Ishikawa (cell line): ENCODE data around the gene CLEC11A.

ENCODE experiments used
- CREB1 ChIP-seq: IDR thresholded peaks from 2 replicates; pipeline ENCODE4 v1.6.1; 2012; ENCODE audit warnings: low read depth
- YY1 ChIP-seq: IDR thresholded peaks from 2 replicates; pipeline ENCODE4 v1.6.1; 2012; ENCODE audit warnings: low read depth
- TF ChIP-seq, protein P1 (sequence below): IDR thresholded peaks from 2 replicates; pipeline ENCODE4 v1.6.1; 2012; ENCODE audit warnings: low read depth, mild to moderate bottlenecking

DNA sequence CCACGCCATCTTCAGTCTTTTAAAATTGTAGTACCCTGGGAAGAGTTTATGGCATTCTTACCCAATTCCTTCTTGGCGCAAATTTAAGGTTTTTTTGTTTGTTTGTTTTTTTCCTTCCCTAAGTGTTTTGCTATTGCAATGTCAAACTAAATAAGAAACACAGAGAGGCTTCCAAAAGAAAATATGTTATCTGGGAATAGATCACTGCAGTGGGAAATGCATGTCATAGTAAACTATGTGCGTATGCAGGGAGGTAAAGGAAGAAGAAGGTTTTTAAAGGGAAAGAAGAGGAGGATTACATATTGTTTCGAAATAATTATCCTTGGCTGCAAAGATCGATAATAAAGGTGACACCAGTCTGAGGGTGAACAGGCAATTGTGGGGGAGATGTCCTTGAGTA is 13.2 kb downstream of the CLEC11A start:
- TF ChIP-seq YY1 (no peak), CREB1 (no peak)
- TF ChIP-seq, protein P1, sequence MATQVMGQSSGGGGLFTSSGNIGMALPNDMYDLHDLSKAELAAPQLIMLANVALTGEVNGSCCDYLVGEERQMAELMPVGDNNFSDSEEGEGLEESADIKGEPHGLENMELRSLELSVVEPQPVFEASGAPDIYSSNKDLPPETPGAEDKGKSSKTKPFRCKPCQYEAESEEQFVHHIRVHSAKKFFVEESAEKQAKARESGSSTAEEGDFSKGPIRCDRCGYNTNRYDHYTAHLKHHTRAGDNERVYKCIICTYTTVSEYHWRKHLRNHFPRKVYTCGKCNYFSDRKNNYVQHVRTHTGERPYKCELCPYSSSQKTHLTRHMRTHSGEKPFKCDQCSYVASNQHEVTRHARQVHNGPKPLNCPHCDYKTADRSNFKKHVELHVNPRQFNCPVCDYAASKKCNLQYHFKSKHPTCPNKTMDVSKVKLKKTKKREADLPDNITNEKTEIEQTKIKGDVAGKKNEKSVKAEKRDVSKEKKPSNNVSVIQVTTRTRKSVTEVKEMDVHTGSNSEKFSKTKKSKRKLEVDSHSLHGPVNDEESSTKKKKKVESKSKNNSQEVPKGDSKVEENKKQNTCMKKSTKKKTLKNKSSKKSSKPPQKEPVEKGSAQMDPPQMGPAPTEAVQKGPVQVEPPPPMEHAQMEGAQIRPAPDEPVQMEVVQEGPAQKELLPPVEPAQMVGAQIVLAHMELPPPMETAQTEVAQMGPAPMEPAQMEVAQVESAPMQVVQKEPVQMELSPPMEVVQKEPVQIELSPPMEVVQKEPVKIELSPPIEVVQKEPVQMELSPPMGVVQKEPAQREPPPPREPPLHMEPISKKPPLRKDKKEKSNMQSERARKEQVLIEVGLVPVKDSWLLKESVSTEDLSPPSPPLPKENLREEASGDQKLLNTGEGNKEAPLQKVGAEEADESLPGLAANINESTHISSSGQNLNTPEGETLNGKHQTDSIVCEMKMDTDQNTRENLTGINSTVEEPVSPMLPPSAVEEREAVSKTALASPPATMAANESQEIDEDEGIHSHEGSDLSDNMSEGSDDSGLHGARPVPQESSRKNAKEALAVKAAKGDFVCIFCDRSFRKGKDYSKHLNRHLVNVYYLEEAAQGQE = no peak
